ENCODE data around the gene RFC4. TPM values are rescaled to one million over a fixed set of nuclear protein-coding genes. Genes with fewer than 3 reads are reported as not detected.

Gene RFC4
- total and polyA plus RNA-seq, 9 of the 15 experiments (the other 6 are each of a cell fraction or from before 2014, with no cell fraction given) = 105 to 227 (median 180) TPM

- TF ChIP-seq ZNF398 (CRISPR knock-in tag; IDR thresholded peaks at IDR 0.05) (no peak), HSF4 (CRISPR knock-in tag; IDR thresholded peaks at IDR 0.05; ENCODE audit: borderline replicate concordance) (no peak), ZFP1 (CRISPR knock-in tag; IDR thresholded peaks at IDR 0.05) (no peak), KAT7 (CRISPR knock-in tag; IDR thresholded peaks at IDR 0.05; ENCODE audit: borderline replicate concordance) (no peak; the same call in 1 of the 2 replicates), HNRNPK (IDR thresholded peaks at IDR 0.05; ENCODE audit: low read depth, low read length, poor library complexity, severe bottlenecking) (no peak), SMARCA5 (IDR thresholded peaks at IDR 0.05) (no peak), MXI1 (IDR thresholded peaks at IDR 0.05; ENCODE audit: low read depth, low read length) (no peak), ATF4 (CRISPR knock-in tag; IDR thresholded peaks at IDR 0.05) (no peak), ZNF76 (CRISPR knock-in tag; IDR thresholded peaks at IDR 0.05; ENCODE audit: borderline replicate concordance) (no peak), EGR1 (conservative IDR thresholded peaks at IDR 0.05) (no peak), CREB3L1 (IDR thresholded peaks at IDR 0.05; ENCODE audit: borderline replicate concordance, low read depth) (no peak), KAT2B (IDR thresholded peaks at IDR 0.05; ENCODE audit: low read depth, low read length) (no peak), CEBPZ (IDR thresholded peaks at IDR 0.05; ENCODE audit: borderline replicate concordance, low read depth, low read length) (no peak), MCM3 (IDR thresholded peaks at IDR 0.05) (no peak), ID3 (CRISPR knock-in tag; IDR thresholded peaks at IDR 0.05) (no peak), ID3 (tag; IDR thresholded peaks at IDR 0.05) (no peak), HNRNPH1 (optimal IDR thresholded peaks at IDR 0.05; ENCODE audit: low read depth, low read length) (no peak), POLR2G (IDR thresholded peaks at IDR 0.05; ENCODE audit: low read depth, low read length) (no peak)
- TF ChIP-seq, protein P1, sequence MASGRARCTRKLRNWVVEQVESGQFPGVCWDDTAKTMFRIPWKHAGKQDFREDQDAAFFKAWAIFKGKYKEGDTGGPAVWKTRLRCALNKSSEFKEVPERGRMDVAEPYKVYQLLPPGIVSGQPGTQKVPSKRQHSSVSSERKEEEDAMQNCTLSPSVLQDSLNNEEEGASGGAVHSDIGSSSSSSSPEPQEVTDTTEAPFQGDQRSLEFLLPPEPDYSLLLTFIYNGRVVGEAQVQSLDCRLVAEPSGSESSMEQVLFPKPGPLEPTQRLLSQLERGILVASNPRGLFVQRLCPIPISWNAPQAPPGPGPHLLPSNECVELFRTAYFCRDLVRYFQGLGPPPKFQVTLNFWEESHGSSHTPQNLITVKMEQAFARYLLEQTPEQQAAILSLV (tag; IDR thresholded peaks at IDR 0.05) = no peak
Measured at GRCh38 chr3:186790261-186790981, 15.9 kb downstream of the RFC4 start (continued).

Data from K562 (cell line).